ENCODE data around the gene RIMOC1. TPM values are rescaled to one million over a fixed set of nuclear protein-coding genes. Genes with fewer than 3 reads are reported as not detected.

Gene RIMOC1
- total RNA-seq, 1 donor from 2014 or later: 48.3 TPM

DNA sequence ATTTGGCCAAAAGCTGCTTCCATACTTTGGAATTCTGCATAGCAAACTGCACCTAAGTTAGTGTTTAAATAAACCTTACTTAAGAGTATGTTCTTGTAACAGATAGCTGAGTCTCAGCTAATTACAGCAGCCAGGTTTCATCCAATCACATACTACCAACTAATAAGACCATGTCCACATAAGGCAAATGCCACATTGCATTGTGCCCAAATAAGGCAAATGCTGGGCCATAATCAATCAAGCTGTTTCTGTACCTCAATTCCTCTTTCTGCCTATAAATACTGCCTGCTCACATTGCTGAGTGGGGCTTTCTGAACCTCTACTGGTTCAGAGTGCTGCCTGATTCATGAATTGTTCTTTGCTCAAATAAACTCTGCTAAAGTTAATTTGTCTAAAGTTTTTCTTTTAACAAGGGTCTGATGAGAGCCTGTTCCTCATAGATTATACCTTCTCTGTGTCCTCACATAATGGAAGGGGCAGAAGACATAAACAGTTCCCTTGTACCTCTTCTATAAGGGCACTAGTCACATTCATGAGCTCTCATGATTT is 29.6 kb upstream of the RIMOC1 start:
- Mint-ChIP-seq H3K4me1 (ENCODE audit: low read depth) (peaks cover 24% of the 10 kb centered on the region), H3K27ac (no peak overlapping the region), H3K27me3 (peaks cover 5% of the 10 kb centered on the region)

DNA sequence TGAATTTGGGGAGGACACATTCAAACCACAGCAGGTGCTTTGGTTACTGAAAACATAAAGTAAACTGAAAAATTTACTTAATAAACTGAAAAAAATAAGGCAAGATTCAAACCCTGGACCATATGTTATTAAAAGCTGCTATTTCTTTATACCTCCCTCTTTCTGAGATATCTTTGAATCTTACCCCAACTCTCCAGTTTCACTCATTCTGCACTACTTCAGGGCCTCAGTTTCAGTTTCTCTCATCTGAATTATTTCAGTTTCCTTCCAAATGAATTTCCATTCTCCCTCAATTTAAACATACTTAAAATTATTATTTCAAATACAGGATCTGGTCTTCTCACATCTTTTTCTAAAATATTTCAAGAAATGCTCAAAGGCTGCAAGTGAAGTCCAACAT is 29.0 kb upstream of the RIMOC1 start:
- H3K36me3 Mint-ChIP-seq (ENCODE audit: insufficient read depth): no peaks in the 10 kb centered on the region
- H3K4me1 Mint-ChIP-seq (ENCODE audit: low read depth): peaks cover 25% of the 10 kb centered on the region
- H3K4me3 Mint-ChIP-seq (ENCODE audit: low read depth): no peak overlapping the region
- no peak overlapping the region for H3K27ac Mint-ChIP-seq
- H3K9me3 Mint-ChIP-seq (ENCODE audit: low read depth): no peaks in the 10 kb centered on the region
- peaks cover 5% of the 10 kb centered on the region for H3K27me3 Mint-ChIP-seq
- TF ChIP-seq CTCF (IDR thresholded peaks at IDR 0.05; ENCODE audit: unreplicated experiment): no peak
- no peak for DNase-seq (ENCODE audit: low spot score, unreplicated experiment)

More for the DNA sequence above, 29.6 kb upstream of the RIMOC1 start:
- no peak for TF ChIP-seq CTCF (IDR thresholded peaks at IDR 0.05; ENCODE audit: unreplicated experiment)
- H3K4me3 Mint-ChIP-seq (ENCODE audit: low read depth): no peak overlapping the region
- no peaks in the 10 kb centered on the region for H3K36me3 Mint-ChIP-seq (ENCODE audit: insufficient read depth)
- H3K9me3 Mint-ChIP-seq (ENCODE audit: low read depth): no peaks in the 10 kb centered on the region
- DNase-seq (ENCODE audit: low spot score, unreplicated experiment): no peak

DNA sequence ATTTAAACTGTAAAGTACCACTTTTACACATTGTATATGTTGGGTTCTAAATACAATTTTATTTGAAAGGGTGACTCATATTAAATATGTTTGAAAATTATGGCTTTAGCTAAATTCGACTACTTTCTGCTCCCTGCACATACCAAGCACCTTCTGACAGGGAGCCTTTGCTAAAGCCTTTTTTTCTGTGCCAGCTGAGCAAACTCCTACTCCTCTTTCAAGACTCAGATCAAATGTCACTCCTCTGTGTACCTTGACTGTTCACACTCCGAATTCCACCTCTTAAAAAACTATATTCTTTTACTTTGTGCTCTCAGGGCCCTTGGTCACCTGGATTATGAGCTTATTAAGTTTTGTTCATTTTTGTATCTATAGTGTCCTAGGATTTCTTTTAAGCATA is 27.5 kb upstream of the RIMOC1 start:
- H3K4me3 Mint-ChIP-seq (ENCODE audit: low read depth): no peak overlapping the region
- peaks cover 23% of the 10 kb centered on the region for H3K4me1 Mint-ChIP-seq (ENCODE audit: low read depth)
- H3K9me3 Mint-ChIP-seq (ENCODE audit: low read depth): no peaks in the 10 kb centered on the region
- no peak overlapping the region for H3K27ac Mint-ChIP-seq
- no peaks in the 10 kb centered on the region for H3K27me3 Mint-ChIP-seq
- TF ChIP-seq CTCF (IDR thresholded peaks at IDR 0.05; ENCODE audit: unreplicated experiment): no peak
- no peaks in the 10 kb centered on the region for H3K36me3 Mint-ChIP-seq (ENCODE audit: insufficient read depth)
- DNase-seq (ENCODE audit: low spot score, unreplicated experiment): no peak

DNA sequence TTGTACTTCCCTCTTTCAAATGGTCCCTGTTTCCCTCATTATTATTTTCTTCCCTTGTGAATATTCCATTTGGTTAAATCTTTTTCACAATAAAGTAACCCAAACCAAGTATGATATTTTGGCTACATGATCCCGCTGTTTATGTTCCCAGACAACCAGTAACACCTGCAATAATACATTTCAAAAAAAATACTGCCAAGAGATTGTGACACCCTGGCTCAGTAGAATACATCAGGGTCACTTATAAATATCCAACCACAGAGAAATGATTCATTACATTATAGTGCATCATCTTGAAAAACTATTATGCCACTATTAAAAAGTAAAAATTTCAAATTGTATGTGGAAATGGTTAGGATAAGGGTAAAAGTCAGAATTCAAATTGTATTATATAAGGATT is 26.7 kb upstream of the RIMOC1 start:
- no peak for TF ChIP-seq CTCF (IDR thresholded peaks at IDR 0.05; ENCODE audit: unreplicated experiment)
- peaks cover 23% of the 10 kb centered on the region for H3K4me1 Mint-ChIP-seq (ENCODE audit: low read depth)
- H3K36me3 Mint-ChIP-seq (ENCODE audit: insufficient read depth): no peaks in the 10 kb centered on the region
- H3K27me3 Mint-ChIP-seq: no peaks in the 10 kb centered on the region
- DNase-seq (ENCODE audit: low spot score, unreplicated experiment): no peak
- H3K9me3 Mint-ChIP-seq (ENCODE audit: low read depth): no peaks in the 10 kb centered on the region
- no peak overlapping the region for H3K27ac Mint-ChIP-seq
- H3K4me3 Mint-ChIP-seq (ENCODE audit: low read depth): no peak overlapping the region

DNA sequence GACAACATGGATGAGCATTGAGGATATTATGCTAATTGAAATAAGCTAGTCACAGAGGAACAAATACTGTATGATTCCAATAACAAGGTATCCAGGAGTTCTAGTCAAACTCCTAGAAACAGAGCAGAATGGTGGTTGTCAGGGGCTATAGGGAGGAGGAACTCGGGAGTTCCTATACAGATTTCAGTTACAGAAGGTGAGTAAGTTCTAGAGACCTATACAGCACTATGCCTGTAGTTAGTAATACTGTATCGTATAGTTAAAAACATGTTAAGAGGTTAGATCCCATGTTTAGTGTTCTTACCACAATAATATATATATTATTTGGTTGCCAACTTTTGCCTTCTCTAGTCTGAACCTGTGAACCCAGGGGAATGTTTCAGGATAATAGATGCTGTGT is 26.0 kb upstream of the RIMOC1 start:
- H3K27ac Mint-ChIP-seq: no peak overlapping the region

More for the DNA sequence above, 26.0 kb upstream of the RIMOC1 start:
- Mint-ChIP-seq H3K4me3 (ENCODE audit: low read depth) (no peak overlapping the region), H3K4me1 (ENCODE audit: low read depth) (peaks cover 23% of the 10 kb centered on the region), H3K27me3 (no peaks in the 10 kb centered on the region), H3K36me3 (ENCODE audit: insufficient read depth) (no peaks in the 10 kb centered on the region), H3K9me3 (ENCODE audit: low read depth) (no peaks in the 10 kb centered on the region)
- TF ChIP-seq CTCF (IDR thresholded peaks at IDR 0.05; ENCODE audit: unreplicated experiment): no peak
- no peak for DNase-seq (ENCODE audit: low spot score, unreplicated experiment)

All from progenitor cell of endocrine pancreas (in vitro differentiated cells).